SU-DHL-6 (cell line): ENCODE measurements around the gene SNU13.

Source experiments
- EZH2phosphoT487 ChIP-seq: fragments of 200-600 bp; sonication (generic), shearing (Covaris generic); conservative IDR thresholded peaks from 2 replicates; pipeline ENCODE4 v1.6.1; 2018; ENCODE audit warnings: mild to moderate bottlenecking, antibody characterized with exemption, low read length, moderate library complexity, mixed read lengths
- TF ChIP-seq, protein P1 (sequence below): fragments of 200-600 bp; sonication (generic); IDR thresholded peaks from one replicate; pipeline ENCODE4 v1.5.1; 2017; ENCODE audit warnings: antibody characterized with exemption, mild to moderate bottlenecking, low read length, moderate library complexity; ENCODE audit not compliant: insufficient read depth, poor library complexity, severe bottlenecking

DNA sequence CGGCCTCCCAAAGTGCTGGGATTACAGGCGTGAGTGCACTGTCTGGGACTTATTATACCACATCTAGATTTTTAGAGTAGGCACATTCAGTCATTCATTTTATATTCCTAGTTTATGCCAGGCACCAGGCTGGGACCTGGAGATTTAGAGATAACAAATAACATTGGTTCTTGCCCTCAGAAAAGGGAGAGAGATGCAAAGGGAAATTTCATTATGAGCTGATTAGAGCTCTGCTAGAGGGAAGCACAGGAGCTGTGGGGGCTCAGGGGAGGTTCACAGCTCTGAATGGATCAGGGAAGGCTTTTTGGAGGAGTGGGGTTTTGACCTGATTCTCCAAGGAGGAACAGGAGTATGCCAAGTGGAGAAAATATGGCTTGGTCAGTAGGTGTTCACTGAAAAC is 42.9 kb upstream of the SNU13 start:
- TF ChIP-seq, protein P1, sequence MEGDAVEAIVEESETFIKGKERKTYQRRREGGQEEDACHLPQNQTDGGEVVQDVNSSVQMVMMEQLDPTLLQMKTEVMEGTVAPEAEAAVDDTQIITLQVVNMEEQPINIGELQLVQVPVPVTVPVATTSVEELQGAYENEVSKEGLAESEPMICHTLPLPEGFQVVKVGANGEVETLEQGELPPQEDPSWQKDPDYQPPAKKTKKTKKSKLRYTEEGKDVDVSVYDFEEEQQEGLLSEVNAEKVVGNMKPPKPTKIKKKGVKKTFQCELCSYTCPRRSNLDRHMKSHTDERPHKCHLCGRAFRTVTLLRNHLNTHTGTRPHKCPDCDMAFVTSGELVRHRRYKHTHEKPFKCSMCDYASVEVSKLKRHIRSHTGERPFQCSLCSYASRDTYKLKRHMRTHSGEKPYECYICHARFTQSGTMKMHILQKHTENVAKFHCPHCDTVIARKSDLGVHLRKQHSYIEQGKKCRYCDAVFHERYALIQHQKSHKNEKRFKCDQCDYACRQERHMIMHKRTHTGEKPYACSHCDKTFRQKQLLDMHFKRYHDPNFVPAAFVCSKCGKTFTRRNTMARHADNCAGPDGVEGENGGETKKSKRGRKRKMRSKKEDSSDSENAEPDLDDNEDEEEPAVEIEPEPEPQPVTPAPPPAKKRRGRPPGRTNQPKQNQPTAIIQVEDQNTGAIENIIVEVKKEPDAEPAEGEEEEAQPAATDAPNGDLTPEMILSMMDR = no peak
- TF ChIP-seq EZH2phosphoT487 = no peak
